Stimulated activated CD4-positive, alpha-beta T cell treated with anti-CD3 and anti-CD28 coated beads, Interleukin-15, amount 100 ng/mL, for 48 hours (primary cell): Measurements from ENCODE around the gene RPL23.

Experiments
- DNase-seq, 2 donors: peaks; one replicate each; pipeline ENCODE4 v3.0.0-alpha.2; 2020; ENCODE audit warnings: low read depth in 2 of 2

The RPL23 gene

DNA sequence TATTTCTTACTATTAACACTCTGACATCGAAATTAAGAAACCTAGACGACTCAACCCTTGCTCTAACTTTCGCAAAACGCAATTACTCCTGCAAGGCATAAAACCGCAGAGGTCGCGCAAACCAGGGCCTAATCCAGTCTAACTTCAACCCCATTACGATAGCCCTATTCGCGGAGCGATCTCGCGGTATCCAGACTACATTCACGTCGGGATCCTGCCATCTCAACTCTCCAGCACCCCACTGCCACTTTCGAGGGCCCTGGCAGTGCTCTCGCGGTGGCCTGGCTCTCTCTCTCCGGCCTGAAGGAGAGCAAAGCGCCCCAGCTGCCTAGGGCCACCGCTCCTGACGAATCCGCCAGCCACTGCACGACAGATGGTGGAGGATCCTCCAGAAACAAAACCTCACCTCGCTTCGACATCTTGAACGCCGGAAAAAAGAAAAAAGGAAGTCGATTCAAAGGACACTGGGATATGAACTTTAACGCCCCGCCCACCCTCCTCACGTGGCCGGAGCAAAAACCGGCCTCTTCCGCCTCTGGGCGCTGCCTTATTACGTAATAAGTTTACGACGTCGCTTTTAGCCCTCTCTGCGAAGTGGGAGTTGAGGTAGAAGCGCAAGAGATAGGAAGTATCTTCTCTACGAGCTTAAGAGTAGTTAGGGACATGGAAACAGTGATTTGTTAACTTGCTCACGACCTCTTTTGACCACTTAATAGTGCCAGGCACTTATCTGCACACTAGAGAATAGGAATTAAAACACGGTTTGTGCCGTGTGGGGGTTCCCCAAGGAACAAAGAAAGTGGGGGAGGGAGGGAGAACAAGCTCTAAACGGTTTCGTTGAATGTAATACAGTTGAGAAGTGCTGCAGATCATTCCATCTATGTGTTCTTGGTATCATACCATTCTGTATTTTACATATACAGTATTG is at the start of gene RPL23:
Gene RPL23 (minus strand): TSS at position 430 of the 928 bp plus-strand sequence. CDS start 11 bp downstream, at position 419.
- peak; percentile 86 to 89 for DNase-seq

DNA sequence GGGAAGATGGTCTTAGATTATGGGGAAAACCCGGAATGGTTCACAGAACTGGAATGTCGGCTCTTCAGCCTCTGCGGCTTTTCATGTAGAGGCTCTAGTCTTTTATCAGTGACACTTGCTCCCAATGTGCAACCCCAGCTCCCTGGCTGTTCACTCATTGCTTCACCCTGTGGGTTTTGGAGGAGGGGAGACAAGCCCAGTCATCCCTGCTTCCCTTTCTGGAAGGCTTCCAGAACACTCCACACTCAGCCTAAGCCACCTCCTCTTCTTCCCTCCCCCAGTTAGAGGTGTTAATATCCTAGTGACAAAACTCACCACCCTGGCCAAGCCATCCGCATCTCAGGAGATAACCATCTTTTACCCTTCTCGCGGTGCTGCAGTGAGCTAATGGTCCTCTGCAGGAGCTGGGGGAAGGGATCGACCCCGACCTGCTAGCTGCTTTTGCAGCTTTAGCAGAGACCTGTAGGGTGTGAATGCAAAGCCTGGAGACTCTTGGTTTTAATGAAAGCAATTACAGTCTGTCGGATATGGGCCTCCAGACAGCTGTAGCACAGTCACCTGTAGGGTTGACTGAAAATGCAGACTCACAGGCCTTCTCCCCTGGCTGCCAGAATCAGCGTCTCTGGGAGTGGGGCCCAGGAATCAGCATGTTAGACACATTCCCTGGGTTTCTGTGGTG is 47.6 kb upstream of the RPL23 start:
- no peak for DNase-seq

DNA sequence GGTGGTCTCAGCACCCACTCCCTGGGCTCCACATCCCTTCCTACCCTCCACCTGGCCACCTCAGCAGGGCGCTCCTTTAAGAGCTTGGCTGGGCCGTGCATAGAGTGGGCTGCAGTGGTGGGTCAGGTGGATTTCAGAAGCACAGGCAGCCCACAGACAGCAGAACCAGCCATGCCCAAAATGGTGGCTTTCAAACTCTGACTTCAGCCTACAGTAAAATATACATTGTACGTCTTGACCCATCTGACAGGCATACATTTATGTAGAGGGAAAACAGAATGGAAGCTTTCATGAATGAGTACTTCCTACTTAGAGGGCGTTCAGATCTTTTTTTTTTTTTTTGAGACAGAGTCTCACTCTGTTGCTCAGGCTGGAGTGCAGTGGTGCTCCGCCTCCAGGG is 45.9 kb upstream of the RPL23 start:
- DNase-seq, result no peak

DNA sequence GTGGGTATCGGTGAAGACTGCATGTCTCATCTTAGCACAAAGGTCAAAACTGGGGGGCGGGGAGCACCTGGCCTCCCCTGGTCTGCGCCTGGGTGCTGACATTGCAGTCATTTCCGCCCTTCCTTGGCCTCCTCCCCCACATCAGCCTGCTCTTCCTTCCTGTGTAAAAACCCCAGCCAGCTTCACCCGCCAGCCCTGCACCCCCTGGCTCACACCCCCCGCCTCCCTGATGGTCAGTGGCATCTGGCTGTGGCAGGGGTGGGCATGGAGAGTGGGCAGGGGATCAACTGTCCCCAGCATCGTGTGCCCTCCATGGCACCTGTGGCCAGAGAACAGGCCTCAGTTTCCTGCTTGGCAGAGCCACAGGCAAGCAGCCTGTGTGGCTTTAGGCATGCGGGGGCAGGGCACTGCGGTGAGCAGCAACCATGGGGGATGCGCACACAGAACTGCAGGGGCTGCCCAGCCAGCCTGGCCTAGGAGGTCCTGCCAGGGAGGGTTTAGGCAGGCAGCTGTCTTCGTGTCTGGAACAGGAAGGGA is 45.4 kb upstream of the RPL23 start:
- peak; percentile 86 to 87 for DNase-seq

DNA sequence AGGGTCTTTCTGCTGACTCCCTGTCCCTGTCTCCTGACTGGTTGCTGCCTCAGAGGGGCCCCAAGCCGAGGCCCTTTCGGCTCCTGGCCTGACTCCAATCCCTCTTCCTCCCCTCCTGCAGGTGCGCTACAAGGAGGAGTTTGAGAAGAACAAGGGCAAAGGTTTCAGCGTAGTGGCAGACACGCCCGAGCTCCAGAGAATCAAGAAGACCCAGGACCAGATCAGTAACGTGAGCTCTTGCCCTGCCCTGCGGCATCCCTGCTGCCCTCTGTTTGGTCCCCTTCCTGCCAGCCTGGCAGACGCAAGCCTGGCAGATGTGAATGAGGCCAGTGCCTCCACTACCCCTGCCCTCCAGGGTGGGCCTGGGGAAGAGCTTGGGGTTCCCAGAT is 44.8 kb upstream of the RPL23 start:
- peak in 1 of 2 donors; percentile 23 for DNase-seq

DNA sequence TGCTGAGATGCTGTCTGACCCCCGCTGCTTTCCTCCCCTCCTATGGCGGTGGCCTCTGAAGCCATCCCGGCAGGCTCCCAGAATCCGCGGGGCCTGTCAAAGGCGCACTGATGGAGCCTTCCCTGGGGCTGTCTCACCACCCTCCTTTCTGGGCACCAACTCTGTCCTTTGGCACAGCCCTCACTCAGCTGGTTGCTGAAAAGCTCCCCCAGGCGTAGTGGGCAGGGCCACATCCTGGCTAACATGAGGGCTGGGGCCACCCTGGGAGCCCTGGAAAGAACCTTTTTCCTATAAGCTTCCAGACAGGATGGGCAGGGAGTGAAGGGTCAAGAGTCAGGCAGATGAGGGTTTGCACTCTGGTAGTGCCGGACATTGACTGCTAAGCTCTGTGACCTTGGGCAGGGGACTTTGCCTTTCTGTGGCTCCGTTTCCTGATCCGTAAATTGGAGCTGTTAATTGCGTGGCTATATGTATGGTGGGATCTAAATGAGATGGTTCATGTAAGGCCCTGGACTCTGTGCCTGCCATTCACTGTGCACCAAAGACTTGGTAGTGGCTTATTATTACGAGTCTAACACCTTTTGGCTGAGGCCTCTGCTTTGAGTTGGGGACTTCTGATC is 44.3 kb upstream of the RPL23 start:
- no peak for DNase-seq

DNA sequence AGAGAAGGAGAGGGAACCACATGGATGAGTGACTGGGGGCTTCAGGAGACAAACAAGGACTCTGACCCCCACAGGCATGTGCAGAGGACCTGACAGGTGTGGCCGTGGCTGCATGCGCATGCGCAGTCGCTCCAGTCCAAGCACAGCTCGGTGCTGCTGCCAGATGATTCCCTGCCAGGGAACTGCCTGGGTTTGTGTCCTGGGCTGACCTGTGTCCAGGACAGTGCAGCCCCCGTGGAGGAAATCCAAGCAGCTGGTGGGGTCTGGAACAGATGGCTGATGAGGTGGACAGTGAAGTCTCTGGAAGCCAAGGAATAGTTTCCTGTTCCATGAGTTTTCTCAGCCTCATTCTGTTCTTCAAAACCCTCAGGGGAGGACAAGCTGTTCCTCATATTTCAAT is 43.7 kb upstream of the RPL23 start:
- no peak for DNase-seq

DNA sequence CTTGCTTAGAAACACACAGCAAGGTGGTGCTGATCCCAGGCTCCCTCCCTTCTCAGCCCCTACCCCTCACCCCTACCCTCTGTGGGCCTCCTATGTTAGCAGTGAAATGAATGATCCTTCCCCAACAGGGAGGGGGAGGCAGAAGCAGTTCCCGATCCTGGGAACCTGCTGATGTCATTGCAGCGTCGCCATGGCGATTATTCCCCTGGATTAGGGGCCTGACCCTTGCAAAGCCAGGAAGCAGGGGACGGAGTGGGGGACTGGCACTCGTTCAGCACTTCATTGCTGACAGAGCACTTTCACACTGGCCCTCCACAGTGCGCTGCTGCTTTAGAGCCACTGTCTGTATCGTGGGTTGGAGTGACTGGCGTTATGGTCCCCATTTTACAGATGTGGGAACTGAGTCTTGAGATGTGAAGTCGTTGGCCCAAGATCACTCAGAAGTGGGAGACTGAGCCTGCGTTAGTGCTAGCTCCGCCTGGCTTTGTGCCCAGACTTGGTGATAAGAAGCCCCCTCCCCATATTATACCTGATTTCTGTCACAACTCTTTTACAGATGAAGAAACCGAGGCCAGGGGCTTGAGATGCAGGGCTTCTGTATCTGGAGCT is 42.9 kb upstream of the RPL23 start:
- DNase-seq, result no peak

DNA sequence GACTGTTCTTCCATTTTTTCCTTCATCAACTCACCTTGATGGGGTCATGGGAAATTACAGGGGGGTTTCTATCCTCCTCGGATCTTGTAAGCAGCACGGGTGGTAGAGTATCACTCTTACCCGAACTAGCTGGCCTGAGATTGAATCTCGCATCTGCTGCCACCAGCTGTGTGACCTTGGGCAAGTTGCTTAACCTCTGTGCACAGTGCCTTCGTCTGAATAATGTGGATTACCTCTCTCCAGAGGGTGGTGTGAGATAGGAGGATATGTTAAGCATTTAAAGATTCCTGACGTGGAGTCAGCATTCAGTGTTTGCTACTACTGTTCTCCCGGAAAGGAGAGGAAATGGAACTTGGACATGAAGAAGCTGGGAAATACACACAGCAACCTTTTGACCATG is 40.8 kb upstream of the RPL23 start:
- no peak for DNase-seq

DNA sequence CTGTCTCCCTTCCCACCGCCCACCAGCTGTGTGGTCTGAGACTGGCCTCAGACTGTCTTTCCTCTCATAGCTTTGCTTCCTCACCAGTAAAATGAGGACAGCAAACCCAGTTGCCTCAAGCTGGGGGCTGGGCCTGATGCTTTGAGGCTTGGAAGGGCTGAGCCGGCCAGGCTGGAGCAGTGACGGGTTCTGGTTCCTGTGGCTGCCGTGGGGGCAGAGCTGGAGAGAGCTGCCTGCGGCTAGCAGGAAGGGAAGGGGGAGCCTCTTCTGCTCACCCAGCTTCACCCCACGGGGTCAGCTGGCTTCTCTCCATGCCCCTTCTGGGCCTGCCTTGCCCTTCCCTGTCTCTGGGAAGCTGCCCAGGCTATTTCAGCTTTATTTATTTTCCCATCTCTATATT is 40.1 kb upstream of the RPL23 start:
- DNase-seq, result no peak

DNA sequence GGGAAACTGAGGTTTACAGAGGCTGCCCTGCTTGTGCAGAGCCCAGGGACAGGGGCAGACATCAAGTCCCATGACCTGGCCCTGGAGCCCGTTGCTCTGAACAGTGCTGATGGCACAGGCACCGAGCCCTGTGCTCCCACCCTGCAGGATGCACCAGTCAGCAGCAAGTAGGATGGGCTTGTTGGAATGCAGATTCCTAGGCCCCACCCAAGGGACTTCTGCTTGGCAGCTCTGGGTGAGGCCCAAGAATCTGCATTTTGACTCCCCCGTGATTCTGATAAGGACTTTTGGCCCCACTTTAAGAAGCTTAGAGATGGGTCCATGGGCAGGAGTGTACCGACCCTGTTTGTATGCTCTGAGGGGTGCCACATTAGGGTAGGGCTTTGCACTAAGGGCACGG is 39.6 kb upstream of the RPL23 start:
- DNase-seq, result no peak

DNA sequence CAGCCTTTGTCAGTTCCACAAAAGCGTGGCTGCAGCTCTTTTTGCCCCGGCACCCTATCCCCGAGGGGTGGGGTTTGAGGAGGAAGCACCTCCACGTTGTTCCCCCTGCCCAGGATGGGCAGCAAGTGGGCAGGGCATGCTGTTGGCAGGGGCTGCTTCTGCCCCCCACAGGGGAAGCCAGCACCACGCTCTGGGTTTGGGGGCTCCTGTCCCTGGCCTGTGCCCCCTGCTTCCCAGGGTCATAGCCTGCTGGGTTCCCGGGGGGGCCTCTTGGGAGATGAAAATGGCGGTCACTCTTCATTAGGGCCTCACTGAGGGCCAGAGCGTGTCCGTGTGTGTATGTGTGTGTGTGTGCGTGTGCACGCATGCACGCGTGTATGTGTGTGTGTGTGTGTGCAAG is 39.1 kb upstream of the RPL23 start:
- no peak for DNase-seq

DNA sequence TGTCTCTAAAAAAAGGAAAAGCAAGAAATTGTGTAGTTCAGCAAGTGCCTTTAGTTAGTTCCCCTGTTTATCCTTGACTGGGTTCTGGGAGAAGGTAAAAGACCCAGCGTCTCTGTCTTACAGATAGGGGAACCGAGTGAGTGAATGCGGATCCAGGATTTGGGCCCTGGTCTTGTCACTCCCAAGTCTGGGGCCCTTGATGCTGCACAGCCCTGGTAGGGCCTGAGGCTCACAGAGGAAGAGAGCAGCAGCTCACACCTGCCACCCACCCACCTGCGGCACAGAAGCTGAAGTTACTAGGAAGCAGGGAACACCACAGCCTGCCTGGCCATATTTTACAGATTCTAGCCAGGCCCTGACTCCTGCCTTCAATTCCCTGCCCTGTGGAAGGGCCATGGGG is 38.6 kb upstream of the RPL23 start:
- no peak for DNase-seq

DNA sequence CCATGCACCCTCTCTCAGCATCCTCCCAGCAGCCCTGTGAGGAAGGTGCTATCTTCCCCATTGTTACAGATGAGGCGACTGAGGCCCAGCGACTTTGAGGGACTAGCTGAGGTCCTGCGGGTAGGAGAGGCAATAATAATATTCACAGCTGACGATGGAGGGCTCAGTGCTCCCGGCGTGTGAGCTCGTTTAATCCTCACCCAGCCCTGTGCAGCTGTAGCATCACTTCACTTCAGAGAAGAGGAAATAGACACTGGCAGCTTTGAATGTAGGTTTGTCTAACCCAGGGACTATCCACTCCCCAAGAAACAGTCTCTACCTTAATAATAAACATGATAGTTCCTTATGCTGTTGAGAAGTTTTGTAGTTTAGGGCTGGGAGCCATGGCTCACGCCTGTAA is 37.9 kb upstream of the RPL23 start:
- DNase-seq, result no peak

DNA sequence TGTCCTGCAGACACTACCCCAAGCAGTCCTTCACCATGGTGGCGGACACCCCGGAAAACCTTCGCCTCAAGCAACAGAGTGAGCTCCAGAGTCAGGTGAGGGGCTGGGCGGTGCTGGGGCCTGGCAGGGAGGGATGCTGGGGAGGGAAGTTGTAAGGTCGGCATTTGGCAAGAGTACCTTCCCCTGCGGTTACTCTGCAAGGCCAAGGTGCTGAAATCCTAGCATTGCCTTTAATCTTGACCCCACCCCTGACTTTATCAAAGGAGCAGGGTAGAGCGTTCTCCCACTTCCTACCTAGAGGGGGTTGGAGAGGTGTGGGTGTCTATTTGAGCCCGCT is 36.9 kb upstream of the RPL23 start:
- no peak for DNase-seq

DNA sequence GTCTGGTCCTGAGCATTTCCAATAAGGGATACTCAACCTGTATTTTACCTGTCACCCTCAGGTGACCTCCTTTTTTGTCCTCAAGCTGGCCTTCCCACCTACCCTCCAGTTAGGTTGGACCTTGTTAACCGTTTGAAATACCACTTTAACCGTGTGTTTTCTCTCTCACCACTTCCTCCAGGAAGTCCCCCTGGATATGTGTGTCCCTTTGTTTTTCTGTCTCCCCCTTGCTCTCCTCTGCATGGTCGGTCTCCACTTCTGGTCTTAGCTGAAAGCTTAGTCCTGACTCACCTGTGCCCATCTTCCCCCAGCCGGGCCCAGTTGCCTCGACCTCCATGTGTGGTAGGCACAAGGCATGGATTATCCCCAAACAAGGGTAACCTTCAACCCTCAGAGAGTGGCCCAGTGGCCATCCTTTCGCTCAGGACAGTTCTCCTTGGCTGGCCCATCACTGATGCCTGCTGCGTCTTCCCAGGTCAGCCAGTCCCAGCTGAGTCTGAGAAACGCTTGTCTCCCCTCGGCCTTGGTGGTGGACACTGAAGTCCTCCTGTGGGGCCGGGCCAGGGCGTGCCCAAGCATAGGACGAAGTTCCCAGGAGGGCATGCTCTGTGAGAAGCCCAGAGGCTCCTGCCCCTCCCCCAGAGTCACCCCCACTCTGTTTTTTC is 36.4 kb upstream of the RPL23 start:
- no peak for DNase-seq

DNA sequence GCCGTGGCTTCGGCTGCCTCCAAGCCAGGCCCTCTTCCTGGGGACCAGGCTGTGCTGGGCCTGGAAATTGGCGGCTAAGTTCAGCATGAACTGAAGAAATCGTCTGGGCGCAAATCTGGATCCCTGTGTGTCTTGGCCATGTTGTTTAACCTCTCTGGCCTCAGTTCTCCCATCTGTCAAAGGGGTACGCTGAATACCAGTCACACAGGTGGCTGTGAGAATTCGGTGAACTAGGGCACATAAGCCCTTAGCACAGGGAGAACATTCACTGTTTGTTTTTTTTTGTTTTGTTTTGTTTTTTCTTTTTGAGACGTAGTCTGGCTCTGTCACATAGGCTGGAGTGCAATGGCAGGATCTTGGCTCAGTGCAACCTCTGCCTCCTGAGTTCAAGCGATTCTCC is 35.3 kb upstream of the RPL23 start:
- no peak for DNase-seq

DNA sequence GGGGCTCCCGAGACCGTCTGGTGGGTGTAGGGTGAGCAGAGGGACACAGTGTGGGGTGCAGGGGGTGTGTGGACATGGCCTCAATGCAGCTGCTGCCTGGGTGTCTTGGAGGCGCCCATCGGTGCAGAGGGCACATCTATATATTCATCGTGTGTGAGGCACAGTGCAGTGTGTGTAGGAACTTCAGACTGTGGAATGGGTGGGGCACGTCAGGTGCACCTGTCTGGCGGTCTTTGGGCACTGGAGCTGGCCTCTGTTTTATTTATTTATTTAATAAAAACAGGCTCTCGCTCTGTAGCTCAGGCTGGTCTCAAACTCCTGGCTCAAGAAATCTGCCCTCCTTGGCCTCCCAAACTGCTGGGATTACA is 33.1 kb upstream of the RPL23 start:
- DNase-seq, result no peak

DNA sequence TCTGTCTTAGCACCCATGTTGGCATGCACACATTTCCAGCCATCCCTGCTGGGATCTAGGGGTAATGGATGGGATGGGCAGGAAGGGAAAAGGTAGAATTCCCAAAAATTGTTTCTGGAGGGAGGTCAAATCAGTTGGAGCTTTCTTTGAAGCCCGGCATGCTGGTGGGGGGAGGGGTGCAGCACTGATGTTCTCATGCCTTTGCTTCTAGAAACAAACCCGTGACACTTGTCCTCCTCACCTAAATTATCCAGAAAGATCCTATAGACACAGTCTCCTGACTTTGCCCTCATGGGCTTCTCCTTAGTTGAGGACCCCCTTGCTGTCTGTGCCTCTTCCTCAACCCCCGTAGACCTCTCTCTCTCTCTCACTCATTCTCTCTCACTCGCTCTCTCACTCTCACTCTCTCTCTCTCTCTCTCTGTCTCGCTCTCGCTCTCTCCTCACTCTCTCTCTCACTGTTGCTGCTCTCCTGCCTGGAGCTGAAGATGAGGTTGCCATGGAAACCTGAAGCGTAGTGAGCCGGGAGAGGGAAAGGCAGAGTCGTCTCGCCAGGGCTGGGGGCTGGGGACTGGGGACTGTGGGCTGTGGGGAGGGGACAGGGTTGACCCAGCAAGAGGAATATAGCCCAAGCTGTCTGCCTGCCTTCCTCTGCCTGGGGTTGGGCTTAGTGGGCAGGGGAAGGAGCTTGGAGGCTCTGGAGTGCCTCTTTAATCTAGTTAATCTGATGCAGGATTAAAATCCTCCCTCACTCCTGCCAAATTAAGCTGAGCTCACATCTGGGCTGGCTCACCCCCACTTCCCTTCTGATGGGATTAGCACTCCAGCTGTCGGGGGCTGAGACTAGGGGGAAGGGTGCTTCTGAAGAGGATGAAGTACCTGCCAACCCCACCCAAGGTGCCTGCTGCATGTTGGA is 32.5 kb upstream of the RPL23 start:
- DNase-seq, result no peak

DNA sequence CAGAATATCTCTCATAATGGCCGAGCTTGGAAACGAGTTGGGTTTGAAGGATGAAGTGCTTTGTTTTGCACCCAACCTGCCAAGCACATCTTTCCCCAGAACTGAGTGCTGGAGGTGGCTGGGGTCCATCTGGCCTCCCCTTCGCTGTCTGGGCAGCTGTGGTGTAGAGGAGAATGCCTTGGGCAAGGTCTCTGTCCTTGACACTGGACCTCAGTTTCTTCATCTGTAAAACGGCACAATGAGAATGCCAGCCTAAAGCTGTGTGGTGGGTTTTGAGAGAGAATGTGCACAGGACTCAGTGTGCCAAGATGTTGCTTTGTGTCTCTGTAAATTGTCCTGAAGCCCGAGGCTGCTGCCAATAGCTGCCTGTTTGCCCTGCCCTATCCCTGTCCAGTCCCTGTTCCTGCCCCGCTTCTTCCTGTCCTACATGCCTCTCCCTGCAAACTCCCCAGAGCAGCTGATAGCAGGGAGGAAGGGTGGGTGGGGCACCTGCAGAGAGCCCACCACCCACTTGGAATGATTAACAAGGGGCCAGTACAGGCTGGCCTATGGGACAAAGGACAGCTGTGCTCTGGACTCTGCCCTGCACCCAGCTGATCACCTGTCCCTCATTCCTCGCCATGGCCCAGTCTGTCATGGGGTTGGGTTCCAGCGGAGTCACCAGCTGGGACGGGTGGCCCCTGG is 31.7 kb upstream of the RPL23 start:
- no peak for DNase-seq
